Measurements from ENCODE around the gene FAM53B.
A peak's percentile ranks its signal among the peaks of the same experiment; 100 is the strongest.

FAM53B gene

DNA sequence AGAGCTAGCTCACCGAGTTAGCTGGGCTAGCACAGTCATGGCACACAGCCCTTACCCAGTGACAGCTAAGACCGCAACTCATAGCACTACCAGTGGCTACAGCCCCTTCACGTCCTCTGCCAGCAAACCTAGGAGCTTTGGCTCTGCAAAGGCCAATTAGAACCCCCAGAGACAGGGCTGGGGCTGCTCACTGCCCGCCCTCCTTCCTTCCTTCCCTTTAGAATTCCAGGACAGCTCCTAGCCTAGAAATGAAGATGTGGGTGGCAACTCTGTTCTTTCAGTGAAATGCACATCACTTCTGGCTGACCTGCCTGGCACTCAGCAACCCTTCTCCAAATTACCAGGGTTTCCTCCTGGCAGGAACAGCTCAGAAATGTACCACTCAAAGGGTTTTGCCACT, 99.9 kb downstream of the FAM53B start:
- DNase-seq: no peak

DNA sequence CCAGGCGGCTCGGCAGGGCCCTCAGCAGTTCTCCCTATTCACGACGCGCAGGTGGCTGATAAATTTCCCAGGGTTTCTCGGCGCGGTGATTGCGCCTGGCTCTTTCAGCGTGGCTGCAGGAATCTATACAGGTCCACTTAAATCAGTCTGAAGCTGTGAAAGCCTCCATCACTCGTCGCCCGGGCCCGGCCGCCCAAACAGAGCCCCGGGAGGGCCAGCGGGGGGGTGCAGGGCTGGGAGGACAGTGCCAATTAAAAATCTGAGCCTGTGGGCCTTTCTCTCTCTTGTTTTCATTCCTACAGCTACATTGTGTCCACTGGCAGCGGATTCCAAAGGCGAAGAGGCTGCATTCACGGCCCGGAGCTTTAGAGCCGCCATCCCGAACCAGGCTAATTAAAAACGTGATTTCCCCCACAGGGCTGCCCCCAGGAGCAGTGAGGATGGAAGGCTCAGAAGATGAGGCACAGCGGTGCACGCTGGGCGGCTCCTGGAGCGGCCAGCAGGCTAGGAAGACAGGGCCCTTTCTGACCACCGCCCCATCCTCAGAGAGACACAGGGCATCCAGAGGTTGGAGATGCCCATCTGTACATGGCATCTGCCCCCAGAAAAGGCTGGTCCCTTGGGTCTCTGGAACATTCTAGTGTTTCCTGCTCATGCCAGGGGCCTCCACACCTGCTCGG, 100.7 kb downstream of the FAM53B start:
- no peak for DNase-seq

- no peak for DNase-seq
Measured at GRCh38 chr10:124642088-124642710, 102.0 kb downstream of the FAM53B start.

DNA sequence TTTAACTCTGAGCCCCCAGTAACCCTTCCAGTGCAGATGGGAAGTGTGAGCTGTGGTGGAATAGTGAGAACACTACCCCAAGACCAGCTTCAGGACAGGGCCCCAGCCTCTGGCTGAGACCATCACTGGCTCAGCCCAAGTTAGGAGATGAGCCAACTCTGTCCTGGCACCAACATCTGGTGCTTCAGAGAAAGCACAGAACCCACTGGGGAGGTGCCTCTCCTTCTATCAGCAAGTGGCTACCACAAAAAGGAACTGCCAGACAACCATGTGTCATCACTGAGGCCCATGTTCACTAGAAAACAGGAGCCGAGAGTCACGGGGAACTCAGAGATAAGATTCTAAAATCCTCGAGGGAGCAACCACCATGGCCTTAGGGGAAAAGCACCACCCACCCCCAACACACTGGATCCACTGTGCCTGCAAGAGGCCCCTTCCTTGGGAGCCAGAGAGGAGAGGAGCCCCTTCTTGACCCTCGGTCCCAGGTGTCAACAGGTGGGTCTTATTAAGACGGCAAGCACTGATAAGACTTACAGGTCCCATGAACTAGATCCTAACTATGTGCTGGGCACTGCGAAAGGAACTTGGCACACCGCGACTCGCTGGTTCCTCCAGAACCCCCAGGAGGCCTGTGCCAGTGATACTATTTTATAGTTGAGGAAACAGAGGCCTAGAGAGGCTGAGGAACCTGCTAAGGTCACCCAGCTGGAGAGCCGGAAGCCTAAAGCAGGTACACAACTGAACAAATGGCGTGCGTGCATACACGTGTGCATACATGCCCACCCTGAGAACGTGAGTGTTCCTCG, 102.7 kb downstream of the FAM53B start:
- peak; percentile 50 for DNase-seq

- no peak for DNase-seq
Measured at GRCh38 chr10:124640538-124641231, 103.5 kb downstream of the FAM53B start.

DNA sequence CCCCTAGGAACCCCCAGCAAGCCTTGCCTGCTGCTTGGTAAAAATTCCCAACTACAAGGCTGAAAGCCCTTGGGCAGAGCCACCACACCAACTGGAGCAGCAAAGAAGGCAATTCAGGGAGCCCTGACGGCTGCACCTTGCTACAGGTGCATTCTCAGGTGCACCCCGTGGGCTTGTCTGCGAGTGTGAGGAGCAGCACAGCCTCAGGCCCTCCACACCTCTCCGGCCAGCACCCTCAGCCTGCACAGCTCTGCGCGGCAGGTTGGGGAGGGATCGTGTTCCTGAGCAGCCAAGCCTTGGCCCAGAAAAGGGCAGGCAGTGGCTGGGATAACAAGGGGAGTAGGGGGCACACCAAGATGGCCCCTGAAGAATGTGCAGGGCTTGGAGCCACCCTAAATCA, 104.1 kb downstream of the FAM53B start:
- no peak for DNase-seq

DNA sequence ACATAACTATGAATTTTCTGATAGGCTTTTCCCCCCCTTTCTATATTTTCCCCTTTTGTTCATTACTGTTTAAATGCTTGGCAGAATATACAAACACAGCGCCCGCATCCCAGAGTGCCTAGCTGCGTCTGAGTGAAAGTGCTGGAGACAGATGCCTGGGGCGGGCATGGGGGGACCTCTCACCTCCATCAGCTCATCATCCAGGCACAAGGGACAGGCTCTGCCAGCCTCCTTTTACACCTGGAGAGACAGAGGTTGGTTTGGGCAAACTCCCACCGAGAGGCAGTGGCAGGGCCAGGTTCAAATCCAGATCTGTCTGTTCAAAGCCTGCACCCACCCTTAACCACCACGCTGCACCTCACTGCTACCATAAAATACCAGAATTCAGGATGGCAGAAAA, 104.5 kb downstream of the FAM53B start:
- no peak for DNase-seq

GRCh38 chr10:124639206-124639605, 105.0 kb downstream of the FAM53B start:
- DNase-seq: no peak

DNA sequence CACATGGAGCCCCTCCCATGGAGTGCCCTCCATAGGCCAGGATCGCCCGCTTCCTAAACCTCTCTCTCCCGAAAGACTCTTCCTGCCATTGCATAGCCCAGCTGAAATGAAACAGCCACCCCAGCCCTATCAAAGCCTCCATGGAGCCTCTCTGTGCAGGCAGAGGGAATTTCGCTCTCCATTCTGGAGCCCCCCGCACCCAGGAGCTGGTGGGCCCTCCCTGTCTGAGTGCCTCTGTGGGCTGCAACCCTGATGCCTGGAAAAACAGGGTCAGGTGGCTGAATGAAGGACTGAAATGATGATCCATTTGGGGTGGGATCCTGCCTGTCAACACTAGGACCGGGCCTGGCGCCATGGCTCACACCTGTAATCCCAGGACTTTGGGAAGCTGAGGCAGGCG, 106.4 kb downstream of the FAM53B start:
- DNase-seq: no peak

GRCh38 chr10:124637091-124637700, 107.0 kb downstream of the FAM53B start:
- DNase-seq: no peak

DNA sequence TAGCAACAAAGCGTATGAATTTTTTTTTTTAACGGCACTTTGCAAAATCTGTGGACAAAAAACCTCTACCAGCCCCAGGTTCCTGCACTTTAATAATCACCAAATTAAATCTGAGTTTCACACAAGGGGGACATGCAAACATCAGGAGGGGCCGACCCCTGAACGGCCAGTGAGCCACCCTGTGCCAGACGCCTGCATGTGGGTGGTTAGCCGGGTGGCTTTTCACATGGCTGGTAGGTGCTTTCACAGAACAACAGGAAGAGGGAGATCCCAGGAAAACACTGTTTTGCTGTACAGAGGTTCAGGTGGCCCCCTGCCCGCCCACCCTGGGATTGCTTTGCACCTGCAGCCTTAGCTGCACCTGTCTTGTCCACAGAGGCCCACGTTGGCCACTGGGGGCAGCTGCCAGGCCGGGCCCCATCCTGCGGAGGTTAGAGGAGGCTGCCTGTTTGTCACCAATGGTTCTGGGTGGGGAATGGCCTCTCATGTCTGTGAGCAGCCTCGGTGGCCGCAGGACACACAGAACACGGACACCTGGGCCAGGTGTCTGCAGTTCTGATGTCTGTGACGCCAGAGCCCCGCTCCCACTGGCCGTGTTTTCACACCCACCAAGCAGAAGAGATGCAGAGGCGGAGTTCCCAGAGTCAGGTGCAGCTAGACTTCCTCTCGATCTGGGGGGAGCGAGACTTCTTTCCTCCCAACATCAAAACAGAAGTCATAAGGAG, 107.7 kb downstream of the FAM53B start:
- DNase-seq: peak; percentile 42

- DNase-seq: no peak
Measured at GRCh38 chr10:124632566-124632965, 111.6 kb downstream of the FAM53B start.

DNA sequence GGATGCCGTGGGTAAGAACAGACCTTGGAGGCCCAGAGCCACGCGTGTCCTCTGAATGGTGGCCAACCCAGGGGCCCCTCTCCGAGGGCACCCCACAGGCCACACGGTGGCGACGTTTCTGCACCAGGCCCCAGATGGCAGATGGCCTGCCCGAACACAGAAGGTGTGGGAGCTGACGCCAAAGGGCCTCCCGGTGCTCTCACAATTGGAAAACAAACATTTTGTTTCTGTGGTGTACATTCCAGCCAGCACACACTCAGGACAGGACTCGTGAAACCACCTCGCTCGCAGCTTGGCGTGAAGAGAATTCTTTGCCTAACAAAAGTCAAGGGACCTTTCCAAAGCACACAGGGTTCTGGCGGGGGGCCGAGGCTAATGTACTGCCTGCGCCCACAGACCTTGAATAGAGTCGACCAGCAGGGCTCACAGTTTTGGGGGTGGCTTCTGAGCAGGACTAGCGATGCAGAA, 112.1 kb downstream of the FAM53B start:
- DNase-seq: no peak

DNA sequence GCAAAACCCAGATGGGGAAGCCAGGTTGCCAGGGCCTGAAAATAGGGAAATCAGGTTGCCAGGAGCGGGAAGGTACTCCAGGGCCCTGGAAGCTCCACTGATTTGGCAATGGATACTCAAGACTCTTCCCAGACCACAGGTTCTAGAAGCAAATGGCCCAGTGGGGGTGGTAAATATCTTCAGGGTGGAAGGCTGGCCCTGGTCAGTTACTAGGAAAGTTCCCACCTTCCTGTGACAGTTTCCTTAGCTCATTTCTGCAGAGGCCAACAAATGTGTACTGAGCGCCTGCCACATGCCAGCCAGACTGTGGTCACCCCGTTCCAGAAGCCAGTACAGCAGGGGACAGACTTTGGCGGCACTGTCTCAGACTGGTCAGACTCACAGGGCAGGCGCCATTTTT, 113.6 kb downstream of the FAM53B start:
- no peak for DNase-seq

- DNase-seq: no peak
Measured at GRCh38 chr10:124629842-124630241, 114.3 kb downstream of the FAM53B start.

- DNase-seq: no peak
Measured at GRCh38 chr10:124629415-124629814, 114.8 kb downstream of the FAM53B start.

DNA sequence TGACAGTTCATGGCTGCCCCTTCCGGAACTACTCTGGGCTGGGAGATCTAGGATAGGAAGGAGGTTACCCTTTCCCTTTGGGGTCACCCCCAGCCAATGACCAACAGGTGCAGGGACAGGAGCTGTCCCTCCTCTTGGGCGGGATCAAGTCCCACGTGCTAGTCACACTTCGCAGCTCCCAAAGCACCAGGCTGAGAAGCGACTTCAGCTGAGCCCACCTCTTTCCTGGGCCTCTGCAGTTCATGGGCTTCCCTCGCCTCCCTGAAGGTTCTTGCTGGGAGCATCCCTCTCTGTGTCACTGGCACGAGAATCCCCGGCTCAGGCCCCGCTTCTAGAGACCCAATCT, 115.5 kb downstream of the FAM53B start:
- DNase-seq: no peak

DNA sequence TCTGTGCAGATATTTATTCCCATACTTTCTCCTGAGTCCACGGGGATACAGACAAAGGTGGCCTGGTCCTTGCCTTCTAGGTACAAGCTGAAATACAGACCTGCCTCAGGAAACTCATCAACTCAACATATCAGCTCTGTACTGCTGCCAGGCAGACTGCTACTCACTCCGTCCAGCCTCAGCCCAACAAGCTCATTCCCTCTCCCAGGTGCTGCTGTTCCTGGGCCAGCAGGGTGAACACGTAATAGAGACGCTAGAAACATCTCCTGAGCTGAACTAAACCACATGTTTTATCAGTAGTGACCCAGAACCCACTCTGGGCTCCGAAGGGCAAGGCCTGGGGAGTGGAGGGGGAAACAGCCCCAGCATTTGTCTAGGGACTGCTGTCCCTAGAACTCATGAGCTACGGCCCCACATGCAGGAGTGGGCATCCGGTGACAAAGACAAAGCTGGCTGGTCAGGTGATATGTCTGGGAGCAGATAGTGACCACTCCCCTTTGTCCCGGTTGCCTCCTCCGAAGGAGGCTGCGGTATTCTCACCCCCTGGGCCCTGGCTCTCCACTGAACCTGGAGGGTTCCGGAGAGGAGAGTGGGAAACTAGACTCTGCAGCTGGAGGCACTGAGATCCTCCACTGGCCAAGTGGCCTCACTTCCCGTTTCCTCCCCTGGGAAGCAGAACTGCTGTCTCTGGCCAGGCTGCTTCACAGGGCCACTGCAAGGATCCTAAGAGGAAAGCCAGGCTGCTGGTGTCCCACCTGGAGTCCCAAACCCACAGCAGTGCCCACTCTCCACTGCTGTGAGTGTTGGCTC, 116.1 kb downstream of the FAM53B start:
- DNase-seq: no peak

DNA sequence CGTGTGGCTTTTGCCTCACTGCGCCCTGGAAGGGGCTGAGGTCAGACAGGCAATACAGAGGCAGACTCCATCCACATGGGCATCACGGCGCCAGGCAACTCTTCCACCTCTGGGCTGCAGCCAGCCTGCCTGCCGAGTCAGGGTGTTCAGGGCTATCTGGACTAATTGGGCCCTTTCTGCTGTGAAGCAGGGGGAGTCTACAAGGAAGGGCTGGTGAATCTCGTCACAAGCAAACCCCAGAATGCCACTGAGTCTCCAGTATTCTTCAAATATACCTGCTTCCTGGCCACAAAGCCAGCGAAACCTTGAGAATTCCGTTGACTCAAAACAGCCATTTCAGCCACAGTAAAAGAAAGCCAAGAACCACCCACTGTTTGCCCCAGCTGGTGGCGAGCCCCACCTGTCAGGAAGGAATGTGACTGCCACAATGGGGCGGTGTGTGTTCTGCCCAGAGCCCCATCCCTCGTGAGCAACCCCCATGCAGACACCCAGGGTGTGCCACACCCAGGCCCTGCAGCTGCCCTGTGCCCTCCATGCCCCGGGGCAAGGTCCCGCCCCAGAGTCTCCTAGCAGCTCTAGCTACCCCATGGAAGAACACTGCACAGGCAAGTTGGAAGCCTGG, 117.3 kb downstream of the FAM53B start:
- DNase-seq: peak; percentile 49

- no peak for DNase-seq
Measured at GRCh38 chr10:124625831-124626238, 118.3 kb downstream of the FAM53B start.

DNA sequence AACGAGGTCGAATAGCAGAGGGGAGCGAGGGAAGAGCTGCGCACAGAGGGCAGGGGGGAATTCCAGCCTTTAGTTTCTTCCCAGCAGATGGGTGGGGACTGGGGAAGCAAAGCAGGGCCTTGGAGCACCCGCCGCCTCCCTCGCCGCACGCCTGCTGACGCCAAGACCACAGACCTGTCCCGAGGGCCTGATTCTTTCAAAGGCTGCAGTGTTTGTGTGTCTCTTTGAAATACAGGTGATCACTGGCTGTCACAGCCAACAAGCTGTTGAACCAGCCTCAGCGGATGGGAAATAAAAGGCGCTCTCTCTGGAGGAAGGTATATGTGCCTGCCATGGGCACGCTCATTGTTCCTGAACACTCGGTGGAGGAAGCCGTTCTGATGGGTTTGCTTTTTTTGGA, 119.3 kb downstream of the FAM53B start:
- DNase-seq: no peak

All from activated effector memory CD4-positive, alpha-beta T cell treated with Interleukin-2 at 50 U/mL for 16 hours (primary cell).